Left lung (tissue), 10 donors: ENCODE results near the gene PRKG1. TPM values are rescaled to one million over a fixed set of nuclear protein-coding genes. Genes with fewer than 3 reads are reported as not detected.

Source experiments
- ATAC-seq: fragments of 200-7000 bp; cut with Tn5 transposase; one replicate; pipeline ENCODE4 v1.9.1; 2020; ENCODE audit warnings: moderate library complexity
- DNase-seq, 4 donors: peaks; one replicate each; pipeline ENCODE4 v3.0.0-alpha.2; 2013 to 2020
- H3K27ac ChIP-seq, 2 donors: fragments of 200-600 bp; sonication (generic) in 1 of 2; one replicate each; pipeline versions ENCODE4 v1.5.0 to v1.8.0; 2020 to 2021
- H3K27me3 ChIP-seq, 2 donors: fragments of 200-600 bp; sonication (generic) in 1 of 2; one replicate each; pipeline versions ENCODE4 v1.5.0 to v1.8.0; 2020 to 2021
- H3K36me3 ChIP-seq, 2 donors: fragments of 200-600 bp; sonication (generic) in 1 of 2; one replicate each; pipeline versions ENCODE4 v1.5.0 to v1.8.0; 2020 to 2021
- H3K4me1 ChIP-seq, 2 donors: fragments of 200-600 bp; one replicate each; pipeline ENCODE4 v1.8.0; 2021
- H3K4me3 ChIP-seq, 2 donors: fragments of 200-600 bp; sonication (generic) in 1 of 2; one replicate each; pipeline versions ENCODE4 v1.5.0 to v1.8.0; 2020 to 2021; ENCODE audit warnings: mild to moderate bottlenecking in 1 of 2
- H3K9me3 ChIP-seq, 2 donors: fragments of 200-600 bp; sonication (generic) in 1 of 2; one replicate each; pipeline versions ENCODE4 v1.5.0 to v1.8.0; 2020 to 2021
- intact Hi-C, 2 donors: fragments of 100-400 bp; cut with DNase I; formaldehyde crosslinking; loops; one replicate each; pipeline versions ENCODE4 v1.11.2 to v1.14.2; 2022
- polyA plus RNA-seq, 6 donors: library from polyadenylated mRNA; unstranded; fragments of 120-200 nt; gene quantifications; one replicate each; pipeline ENCODE4 v1.2.1, GENCODE V29; 2013; ENCODE audit not compliant: insufficient read length in 6 of 6
- total RNA-seq, 2 donors: library from RNA; stranded (reverse); fragmentation: NEBNext Ultra II Directional; extraction: Animal tissue kit (Norgen Biotek cat#: 25700); gene quantifications; one replicate each; pipeline ENCODE4 v1.2.1, GENCODE V29; 2021
- TF ChIP-seq, protein P1 (sequence below), 2 donors: fragments of 200-600 bp; sonication (generic) in 1 of 2; IDR thresholded peaks; one replicate each; pipeline versions ENCODE4 v1.5.0 to v1.8.0; 2021; ENCODE audit warnings: antibody characterized with exemption in 2 of 2
- donor health status: DM: no; HTN: yes; CAD: no.
- donor health status: DM: no; HTN: no; CAD: no.

PRKG1 gene
- total and polyA plus RNA-seq, 8 donors: 15.6 to 29.0 (median 17.8) TPM

DNA sequence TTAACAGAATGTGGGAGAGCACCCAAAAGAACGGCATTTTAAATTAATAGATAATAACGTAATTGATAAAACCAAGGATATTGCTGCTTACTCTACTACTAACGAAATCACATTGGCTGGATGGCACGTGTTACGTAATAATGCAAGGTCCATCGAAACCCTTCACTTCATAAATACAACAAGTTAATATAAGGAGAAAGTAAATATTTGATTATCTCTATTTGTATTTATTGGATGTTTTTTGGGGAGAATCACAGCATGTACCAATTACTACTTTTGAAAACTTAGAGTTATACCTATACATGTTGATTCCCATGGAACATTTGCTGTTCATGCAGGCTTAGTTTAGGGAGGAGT is 1.6 kb downstream of the PRKG1 start:
- DNase-seq (no peak), ATAC-seq (no peak)
- peak overlapping the region; percentile 43 to 55 for H3K4me3 ChIP-seq
- H3K9me3 ChIP-seq: no peaks in the 10 kb centered on the region
- intact Hi-C loops: no loop called here
- H3K36me3 ChIP-seq: no peaks in the 10 kb centered on the region
- no peak overlapping the region for H3K27ac ChIP-seq
- H3K4me1 ChIP-seq: no peaks in the 10 kb centered on the region
- TF ChIP-seq, protein P1, sequence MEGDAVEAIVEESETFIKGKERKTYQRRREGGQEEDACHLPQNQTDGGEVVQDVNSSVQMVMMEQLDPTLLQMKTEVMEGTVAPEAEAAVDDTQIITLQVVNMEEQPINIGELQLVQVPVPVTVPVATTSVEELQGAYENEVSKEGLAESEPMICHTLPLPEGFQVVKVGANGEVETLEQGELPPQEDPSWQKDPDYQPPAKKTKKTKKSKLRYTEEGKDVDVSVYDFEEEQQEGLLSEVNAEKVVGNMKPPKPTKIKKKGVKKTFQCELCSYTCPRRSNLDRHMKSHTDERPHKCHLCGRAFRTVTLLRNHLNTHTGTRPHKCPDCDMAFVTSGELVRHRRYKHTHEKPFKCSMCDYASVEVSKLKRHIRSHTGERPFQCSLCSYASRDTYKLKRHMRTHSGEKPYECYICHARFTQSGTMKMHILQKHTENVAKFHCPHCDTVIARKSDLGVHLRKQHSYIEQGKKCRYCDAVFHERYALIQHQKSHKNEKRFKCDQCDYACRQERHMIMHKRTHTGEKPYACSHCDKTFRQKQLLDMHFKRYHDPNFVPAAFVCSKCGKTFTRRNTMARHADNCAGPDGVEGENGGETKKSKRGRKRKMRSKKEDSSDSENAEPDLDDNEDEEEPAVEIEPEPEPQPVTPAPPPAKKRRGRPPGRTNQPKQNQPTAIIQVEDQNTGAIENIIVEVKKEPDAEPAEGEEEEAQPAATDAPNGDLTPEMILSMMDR (IDR thresholded peaks at IDR 0.05): no peak
- peaks cover 0 to 46% of the 10 kb centered on the region in 2 donors for H3K27me3 ChIP-seq

- ATAC-seq (no peak), DNase-seq (no peak)
- H3K4me1 ChIP-seq: no peaks in the 10 kb centered on the region
- intact Hi-C loops: no loop called here
- H3K36me3 ChIP-seq: no peaks in the 10 kb centered on the region
- H3K9me3 ChIP-seq: no peaks in the 10 kb centered on the region
- H3K27me3 ChIP-seq: peaks cover 0 to 46% of the 10 kb centered on the region in 2 donors
- TF ChIP-seq, protein P1 (IDR thresholded peaks at IDR 0.05): no peak
- peak overlapping the region in 1 of 2 donors; percentile 55 for H3K4me3 ChIP-seq
- H3K27ac ChIP-seq: no peak overlapping the region
Observed at GRCh38 chr10:51076299-51076841, 2.1 kb downstream of the PRKG1 start.

- DNase-seq: no peak
- Histone ChIP-seq H3K4me3 (no peak overlapping the region), H3K9me3 (no peaks in the 10 kb centered on the region), H3K27ac (no peak overlapping the region), H3K4me1 (no peaks in the 10 kb centered on the region), H3K36me3 (no peaks in the 10 kb centered on the region), H3K27me3 (peaks cover 0 to 41% of the 10 kb centered on the region in 2 donors)
- intact Hi-C loops: no loop called here
- no peak for ATAC-seq
- TF ChIP-seq, protein P1 (IDR thresholded peaks at IDR 0.05): no peak
Observed at GRCh38 chr10:51077074-51077473, 2.8 kb downstream of the PRKG1 start.

DNA sequence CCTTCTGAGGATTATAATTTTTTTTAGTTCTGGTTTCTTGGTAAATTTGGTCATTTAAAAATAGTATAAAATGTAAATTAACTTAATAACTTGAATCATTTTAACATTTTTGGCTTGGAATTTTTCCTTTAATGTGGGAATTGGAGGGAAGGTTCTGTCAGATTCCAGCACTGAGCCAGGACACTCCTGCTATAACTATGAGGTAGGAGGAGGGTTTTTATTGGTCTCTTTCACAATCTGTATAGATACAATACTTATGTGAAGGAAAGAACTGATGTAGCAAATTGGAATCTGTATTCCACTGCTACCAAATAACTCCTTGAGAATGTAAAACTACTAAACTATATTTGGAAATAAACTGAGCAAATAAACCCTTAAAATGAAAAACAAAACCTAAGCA is 3.2 kb downstream of the PRKG1 start:
- intact Hi-C loops: no loop called here
- H3K9me3 ChIP-seq: no peaks in the 10 kb centered on the region
- H3K27ac ChIP-seq: no peak overlapping the region
- no peak overlapping the region for H3K4me3 ChIP-seq
- TF ChIP-seq, protein P1 (IDR thresholded peaks at IDR 0.05): no peak
- H3K27me3 ChIP-seq: peaks cover 0 to 38% of the 10 kb centered on the region in 2 donors
- no peaks in the 10 kb centered on the region for H3K36me3 ChIP-seq
- no peak for DNase-seq
- ATAC-seq: no peak
- H3K4me1 ChIP-seq: no peaks in the 10 kb centered on the region

DNA sequence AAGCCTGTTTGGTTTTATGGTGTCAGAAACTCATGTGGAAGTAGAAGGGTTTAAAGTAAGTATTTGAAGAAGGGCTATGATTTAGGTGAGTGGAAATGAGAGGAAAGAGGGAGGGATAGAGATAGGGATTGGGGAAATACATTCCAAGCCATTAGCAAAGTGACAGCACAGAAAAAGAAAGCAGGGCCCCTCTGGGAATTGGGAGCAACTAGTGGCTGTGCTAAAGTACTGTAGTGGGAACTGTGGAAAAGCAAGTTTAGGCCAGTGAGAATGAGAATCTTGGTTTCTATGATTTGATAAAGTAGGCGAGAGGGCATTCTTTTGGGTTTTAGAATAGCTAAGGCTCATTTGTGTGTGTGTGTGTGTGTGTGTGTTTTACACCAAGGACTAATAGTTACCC is 5.0 kb downstream of the PRKG1 start:
- no peaks in the 10 kb centered on the region for H3K4me1 ChIP-seq
- peaks cover 0 to 20% of the 10 kb centered on the region in 2 donors for H3K27me3 ChIP-seq
- intact Hi-C loops: no loop called here
- ATAC-seq: no peak
- H3K4me3 ChIP-seq: no peak overlapping the region
- DNase-seq: no peak
- no peak overlapping the region for H3K27ac ChIP-seq
- no peaks in the 10 kb centered on the region for H3K9me3 ChIP-seq
- TF ChIP-seq, protein P1 (IDR thresholded peaks at IDR 0.05): no peak
- H3K36me3 ChIP-seq: no peaks in the 10 kb centered on the region
